GM23338 (cell line): ENCODE data around the gene SLC35E2B.
"Not testable (repeated sequence)": the region's sequence is repeated elsewhere in the genome, so short reads cannot be mapped to it uniquely, and the experiment has no call there.

Source experiments
- CREB1 ChIP-seq: fragments of 250-450 bp; sonication (Bioruptor Pico); IDR thresholded peaks from 2 replicates; pipeline ENCODE4 v1.5.0; 2020; ENCODE audit warnings: low read depth, mild to moderate bottlenecking, moderate library complexity
- CTCF ChIP-seq, 2 experiments: fragments of 200-600 bp in 1 of 2; sonication (generic) in 1 of 2; conservative IDR thresholded peaks; 2 replicates each; pipeline versions ENCODE4 v1.5.1 to v1.6.1; 2016 to 2017; ENCODE audit warnings: antibody characterized with exemption in 2 of 2, low read depth in 2 of 2, mild to moderate bottlenecking in 2 of 2, moderate library complexity in 1 of 2
- ETS1 ChIP-seq: IDR thresholded peaks from 2 replicates; pipeline ENCODE4 v1.6.1; 2016; ENCODE audit warnings: antibody characterized with exemption
- EZH2 ChIP-seq: fragments of 200-600 bp; sonication (generic); IDR thresholded peaks from one replicate; pipeline ENCODE4 v1.8.0; 2017; ENCODE audit warnings: antibody characterized with exemption, mild to moderate bottlenecking, low read depth; ENCODE audit not compliant: unreplicated experiment
- EZH2phosphoT487 ChIP-seq: fragments of 200-600 bp; sonication (generic); IDR thresholded peaks from one replicate; pipeline ENCODE4 v1.8.1; 2018; ENCODE audit warnings: antibody characterized with exemption; ENCODE audit not compliant: unreplicated experiment
- JUNB ChIP-seq: IDR thresholded peaks from one replicate; pipeline ENCODE4 v1.6.1; 2016; ENCODE audit warnings: antibody characterized with exemption; ENCODE audit not compliant: unreplicated experiment
- NANOG ChIP-seq: IDR thresholded peaks from 2 replicates; pipeline ENCODE4 v1.6.1; 2016; ENCODE audit warnings: antibody characterized with exemption, borderline replicate concordance
- POLR2AphosphoS5 ChIP-seq: IDR thresholded peaks from 2 replicates; pipeline ENCODE4 v1.6.1; 2016; ENCODE audit warnings: antibody characterized with exemption, low read depth
- REST ChIP-seq: IDR thresholded peaks from one replicate; pipeline ENCODE4 v1.6.1; 2018; ENCODE audit warnings: antibody characterized with exemption; ENCODE audit not compliant: unreplicated experiment
- ZNF114 ChIP-seq: fragments of 250-450 bp; sonication (Bioruptor Pico); IDR thresholded peaks from 2 replicates; pipeline ENCODE4 v1.5.0; 2020; ENCODE audit warnings: mild to moderate bottlenecking, moderate library complexity
- ZNF462 ChIP-seq: fragments of 250-450 bp; sonication (Bioruptor Pico); IDR thresholded peaks from 2 replicates; pipeline ENCODE4 v1.5.0; 2020; ENCODE audit warnings: mild to moderate bottlenecking, moderate library complexity

GRCh38 chr1:1705623-1706022, 13.0 kb upstream of the SLC35E2B start:
- TF ChIP-seq CTCF (conservative IDR thresholded peaks at IDR 0.05; ENCODE audit: low read depth in 2 of 2); EZH2phosphoT487; EZH2; REST; POLR2AphosphoS5; CREB1 (CRISPR knock-in tag); JUNB; NANOG; ETS1; ZNF462; ZNF114 (CRISPR knock-in tag): not testable (repeated sequence)
